Lung (tissue), 12 donors: ENCODE data around the gene FMR1. TPM values are rescaled to one million over a fixed set of nuclear protein-coding genes. Genes with fewer than 3 reads are reported as not detected.

Experiments
- ATAC-seq: fragments of 200-7000 bp; cut with Tn5 transposase; one replicate; pipeline ENCODE4 v1.9.1; 2020; ENCODE audit warnings: moderate number of reproducible peaks; ENCODE audit not compliant: insufficient read depth, low FRiP score
- DNase-seq, 3 donors: peaks; one replicate each; pipeline ENCODE4 v3.0.0-alpha.2; 2013 to 2017
- H3K27ac ChIP-seq, 2 donors: one replicate each; pipeline ENCODE4 v1.5.1; 2013; ENCODE audit warnings: mild to moderate bottlenecking in 2 of 2, moderate library complexity in 2 of 2, control low read depth in 1 of 2, inconsistent platforms in 1 of 2, low read depth in 1 of 2, low read length in 1 of 2
- H3K27me3 ChIP-seq, 3 donors: one replicate each; pipeline ENCODE4 v1.5.1; 2013; ENCODE audit warnings: low read length in 2 of 3; ENCODE audit not compliant: control insufficient read depth in 3 of 3, insufficient read depth in 3 of 3
- H3K36me3 ChIP-seq, 4 donors: one replicate each; pipeline ENCODE4 v1.5.1; 2013; ENCODE audit warnings: low read length in 4 of 4, mild to moderate bottlenecking in 1 of 4, moderate library complexity in 1 of 4; ENCODE audit not compliant: control insufficient read depth in 4 of 4, insufficient read depth in 4 of 4
- H3K4me1 ChIP-seq, 5 donors: one replicate each; pipeline ENCODE4 v1.5.1; 2013; ENCODE audit warnings: low read length in 5 of 5, mild to moderate bottlenecking in 2 of 5, moderate library complexity in 1 of 5; ENCODE audit not compliant: control insufficient read depth in 5 of 5, insufficient read depth in 5 of 5
- H3K4me3 ChIP-seq: one replicate; pipeline ENCODE4 v1.5.1; 2013; ENCODE audit warnings: mild to moderate bottlenecking, control low read depth, moderate library complexity
- H3K9ac ChIP-seq, 2 donors: one replicate each; pipeline ENCODE4 v1.5.1; 2013; ENCODE audit warnings: low read length in 2 of 2, control low read depth in 1 of 2; ENCODE audit not compliant: insufficient read depth in 1 of 2
- H3K9me3 ChIP-seq, 4 donors: one replicate each; pipeline ENCODE4 v1.5.1; 2013; ENCODE audit warnings: low read length in 3 of 4, mild to moderate bottlenecking in 1 of 4, moderate library complexity in 1 of 4; ENCODE audit not compliant: control insufficient read depth in 4 of 4, insufficient read depth in 3 of 4
- WGBS, 2 donors: extraction: QIAGEN DNeasy Blood & Tissue Kit; methylation state at CpG; one replicate each; pipeline ENCODE4 v1.1.7; 2013; 5-methylcytosine and 5-hydroxymethylcytosine counted together
- polyA plus RNA-seq, 2 donors: library from polyadenylated mRNA; stranded (reverse); fragments of 200-250 nt; gene quantifications; one replicate each; pipeline ENCODE4 v1.2.1, GENCODE V29; 2013
- total RNA-seq, 2 donors: library from RNA; depleted of rRNA in 1 of 2; stranded (reverse); fragments of >200 nt in 1 of 2; gene quantifications; one replicate each; pipeline ENCODE4 v1.2.1, GENCODE V29; 2014 to 2021
- TF ChIP-seq, protein P1 (sequence below): IDR thresholded peaks from 2 replicates; pipeline ENCODE4 v1.5.1; 2012; ENCODE audit warnings: mild to moderate bottlenecking; ENCODE audit errors: control extremely low read depth, extremely low read depth
- donor health status: control.
- donor health status: control.
- donor health status: Bipolar disorder and iron deficiency.
- donor health status: healthy.
- donor health status: DM: yes; HTN: yes; CAD: no.

The FMR1 gene
- total and polyA plus RNA-seq, 4 donors, result 18.4 to 105 (median 30.7) TPM

DNA sequence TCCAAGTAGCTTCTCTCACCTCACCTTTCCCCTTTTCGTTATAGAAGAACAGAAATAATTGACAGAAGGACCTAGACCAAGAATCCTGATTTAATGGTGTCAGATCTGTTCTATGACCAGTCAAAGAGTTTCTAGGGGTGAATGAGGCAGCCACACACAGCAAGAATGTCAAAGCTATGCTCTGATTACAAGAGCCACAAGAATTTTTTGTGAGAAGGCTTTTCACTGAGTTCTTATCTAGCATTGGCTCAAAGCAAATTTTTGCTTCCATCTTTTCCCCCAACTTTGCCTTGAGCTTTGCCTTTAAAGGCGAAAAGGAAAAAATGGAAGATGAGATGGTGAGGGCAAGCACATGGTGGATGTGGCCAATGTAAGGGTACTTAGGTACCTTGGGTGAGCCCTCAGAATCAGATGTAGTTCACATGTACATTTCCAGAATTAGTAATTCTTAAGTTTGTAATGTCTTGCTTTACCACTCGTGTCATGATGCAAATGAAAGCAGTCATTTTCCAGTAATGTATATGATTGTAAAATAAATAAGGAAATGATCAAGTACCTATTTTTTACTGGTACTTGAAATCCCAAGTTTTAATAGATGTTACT lies 23.5 kb downstream of the FMR1 start:
- H3K9ac ChIP-seq, result no peak overlapping the region
- TF ChIP-seq, protein P1, sequence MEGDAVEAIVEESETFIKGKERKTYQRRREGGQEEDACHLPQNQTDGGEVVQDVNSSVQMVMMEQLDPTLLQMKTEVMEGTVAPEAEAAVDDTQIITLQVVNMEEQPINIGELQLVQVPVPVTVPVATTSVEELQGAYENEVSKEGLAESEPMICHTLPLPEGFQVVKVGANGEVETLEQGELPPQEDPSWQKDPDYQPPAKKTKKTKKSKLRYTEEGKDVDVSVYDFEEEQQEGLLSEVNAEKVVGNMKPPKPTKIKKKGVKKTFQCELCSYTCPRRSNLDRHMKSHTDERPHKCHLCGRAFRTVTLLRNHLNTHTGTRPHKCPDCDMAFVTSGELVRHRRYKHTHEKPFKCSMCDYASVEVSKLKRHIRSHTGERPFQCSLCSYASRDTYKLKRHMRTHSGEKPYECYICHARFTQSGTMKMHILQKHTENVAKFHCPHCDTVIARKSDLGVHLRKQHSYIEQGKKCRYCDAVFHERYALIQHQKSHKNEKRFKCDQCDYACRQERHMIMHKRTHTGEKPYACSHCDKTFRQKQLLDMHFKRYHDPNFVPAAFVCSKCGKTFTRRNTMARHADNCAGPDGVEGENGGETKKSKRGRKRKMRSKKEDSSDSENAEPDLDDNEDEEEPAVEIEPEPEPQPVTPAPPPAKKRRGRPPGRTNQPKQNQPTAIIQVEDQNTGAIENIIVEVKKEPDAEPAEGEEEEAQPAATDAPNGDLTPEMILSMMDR, result no peak
- H3K4me3 ChIP-seq, result no peak overlapping the region
- no peaks in the 10 kb centered on the region for H3K27me3 ChIP-seq
- DNase-seq (no peak), ATAC-seq (no peak)
- H3K27ac ChIP-seq, result no peak overlapping the region
- no peaks in the 10 kb centered on the region for H3K9me3 ChIP-seq
- H3K36me3 ChIP-seq, result peaks cover 0 to 18% (median under 1%) of the 10 kb centered on the region in 4 donors
- no peaks in the 10 kb centered on the region for H3K4me1 ChIP-seq
- 67 to 94% methylated on average over 3 of the region's 3 CpGs for WGBS, 2 donors

- no peak for DNase-seq
- Histone ChIP-seq H3K36me3 (peaks cover 2 to 7% (median 6%) of the 10 kb centered on the region in 4 donors), H3K27me3 (no peaks in the 10 kb centered on the region), H3K9me3 (no peaks in the 10 kb centered on the region), H3K27ac (no peak overlapping the region), H3K9ac (no peak overlapping the region), H3K4me1 (no peaks in the 10 kb centered on the region), H3K4me3 (no peak overlapping the region)
- TF ChIP-seq, protein P1, result no peak
- 95 to 100% methylated on average over 5 of the region's 5 CpGs for WGBS, 2 donors
- no peak for ATAC-seq
These were observed 33.6 kb downstream of the FMR1 start for GRCh38 chrX:147945286-147945685.

GRCh38 chrX:147948531-147948930 lies 36.8 kb downstream of the FMR1 start:
- H3K27ac ChIP-seq, result no peak overlapping the region
- DNase-seq, result no peak
- H3K9me3 ChIP-seq, result no peaks in the 10 kb centered on the region
- H3K9ac ChIP-seq, result no peak overlapping the region
- H3K36me3 ChIP-seq, result peaks cover 0 to 5% (median 2%) of the 10 kb centered on the region in 4 donors
- no peak for ATAC-seq
- no peak overlapping the region for H3K4me3 ChIP-seq
- TF ChIP-seq, protein P1, result no peak
- 89 to 97% methylated on average over 7 of the region's 7 CpGs for WGBS, 2 donors
- no peaks in the 10 kb centered on the region for H3K27me3 ChIP-seq
- no peaks in the 10 kb centered on the region for H3K4me1 ChIP-seq

- ATAC-seq, result no peak
- TF ChIP-seq, protein P1, result no peak
- peaks cover 0 to 2% (median 0%) of the 10 kb centered on the region in 3 donors for H3K27me3 ChIP-seq
- DNase-seq, result no peak
- 66 to 93% methylated on average over 1 of the region's 1 CpG for WGBS, 2 donors
- H3K4me3 ChIP-seq, result no peak overlapping the region
- no peak overlapping the region for H3K27ac ChIP-seq
- H3K9ac ChIP-seq, result no peak overlapping the region
- no peaks in the 10 kb centered on the region for H3K9me3 ChIP-seq
- no peaks in the 10 kb centered on the region for H3K4me1 ChIP-seq
- H3K36me3 ChIP-seq, result peaks cover 0 to 2% (median under 1%) of the 10 kb centered on the region in 4 donors
These were observed 38.6 kb downstream of the FMR1 start for GRCh38 chrX:147950352-147950751.
